Sigmoid colon (tissue), 4 donors: ENCODE measurements around the gene CPNE9.

ENCODE experiments used
- EP300 ChIP-seq, 4 donors: sonication (generic); formaldehyde crosslinking; IDR thresholded peaks; one replicate each; pipeline ENCODE4 v1.6.1; 2017; ENCODE audit warnings: antibody characterized with exemption in 4 of 4
- POLR2A ChIP-seq, 2 donors: fragments of 450-650 bp; IDR thresholded peaks; one replicate each; pipeline ENCODE4 v1.6.1; 2016; ENCODE audit warnings: antibody characterized with exemption in 2 of 2, mild to moderate bottlenecking in 2 of 2, moderate library complexity in 2 of 2
- TF ChIP-seq, protein P1 (sequence below), 4 experiments: fragments of 450-650 bp in 3 of 4; fragments of 200-600 bp in 1 of 4; IDR thresholded peaks; one replicate each; pipeline ENCODE4 v1.5.1; 2016 to 2019; ENCODE audit warnings: antibody characterized with exemption in 4 of 4, mild to moderate bottlenecking in 3 of 4, moderate library complexity in 2 of 4

DNA sequence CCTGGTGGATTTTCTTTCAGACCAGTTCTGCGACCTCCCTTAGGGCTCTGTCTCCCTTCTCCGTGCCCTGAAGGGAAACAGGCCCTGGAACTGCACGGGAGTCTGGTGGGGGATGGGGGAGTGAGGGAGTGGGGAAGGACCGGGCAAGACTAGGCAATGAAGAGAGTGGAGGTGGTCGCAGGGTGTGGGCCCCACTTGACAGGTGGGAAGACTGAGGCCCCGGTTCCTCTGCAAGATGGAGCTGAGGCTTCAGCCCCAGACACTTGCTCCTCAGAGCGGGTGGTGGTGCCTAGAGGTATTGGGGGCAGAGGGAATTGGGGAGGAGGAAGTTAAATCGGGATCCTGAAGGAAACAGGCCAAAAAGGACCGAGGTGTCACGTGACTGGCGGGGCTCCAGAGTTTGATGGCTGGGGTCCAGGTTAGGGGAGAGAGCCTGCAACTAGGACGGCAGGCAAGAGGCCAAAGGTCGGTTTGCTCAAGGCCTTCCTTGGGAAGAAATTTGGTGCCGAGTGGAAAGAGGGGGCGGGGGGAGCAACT is 66.7 kb downstream of the CPNE9 start:
- TF ChIP-seq EP300 (IDR thresholded peaks at IDR 0.05) (no peak), POLR2A (IDR thresholded peaks at IDR 0.05) (no peak)
- TF ChIP-seq, protein P1, sequence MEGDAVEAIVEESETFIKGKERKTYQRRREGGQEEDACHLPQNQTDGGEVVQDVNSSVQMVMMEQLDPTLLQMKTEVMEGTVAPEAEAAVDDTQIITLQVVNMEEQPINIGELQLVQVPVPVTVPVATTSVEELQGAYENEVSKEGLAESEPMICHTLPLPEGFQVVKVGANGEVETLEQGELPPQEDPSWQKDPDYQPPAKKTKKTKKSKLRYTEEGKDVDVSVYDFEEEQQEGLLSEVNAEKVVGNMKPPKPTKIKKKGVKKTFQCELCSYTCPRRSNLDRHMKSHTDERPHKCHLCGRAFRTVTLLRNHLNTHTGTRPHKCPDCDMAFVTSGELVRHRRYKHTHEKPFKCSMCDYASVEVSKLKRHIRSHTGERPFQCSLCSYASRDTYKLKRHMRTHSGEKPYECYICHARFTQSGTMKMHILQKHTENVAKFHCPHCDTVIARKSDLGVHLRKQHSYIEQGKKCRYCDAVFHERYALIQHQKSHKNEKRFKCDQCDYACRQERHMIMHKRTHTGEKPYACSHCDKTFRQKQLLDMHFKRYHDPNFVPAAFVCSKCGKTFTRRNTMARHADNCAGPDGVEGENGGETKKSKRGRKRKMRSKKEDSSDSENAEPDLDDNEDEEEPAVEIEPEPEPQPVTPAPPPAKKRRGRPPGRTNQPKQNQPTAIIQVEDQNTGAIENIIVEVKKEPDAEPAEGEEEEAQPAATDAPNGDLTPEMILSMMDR (IDR thresholded peaks at IDR 0.05): no peak
